NCI-H510A (cell line): Measurements from ENCODE around the gene UBA1.

Source experiments
- DNase-seq: peaks from one replicate; lab custom pipeline; 2025; lab: John Stamatoyannopoulos, UW

Gene UBA1

DNA sequence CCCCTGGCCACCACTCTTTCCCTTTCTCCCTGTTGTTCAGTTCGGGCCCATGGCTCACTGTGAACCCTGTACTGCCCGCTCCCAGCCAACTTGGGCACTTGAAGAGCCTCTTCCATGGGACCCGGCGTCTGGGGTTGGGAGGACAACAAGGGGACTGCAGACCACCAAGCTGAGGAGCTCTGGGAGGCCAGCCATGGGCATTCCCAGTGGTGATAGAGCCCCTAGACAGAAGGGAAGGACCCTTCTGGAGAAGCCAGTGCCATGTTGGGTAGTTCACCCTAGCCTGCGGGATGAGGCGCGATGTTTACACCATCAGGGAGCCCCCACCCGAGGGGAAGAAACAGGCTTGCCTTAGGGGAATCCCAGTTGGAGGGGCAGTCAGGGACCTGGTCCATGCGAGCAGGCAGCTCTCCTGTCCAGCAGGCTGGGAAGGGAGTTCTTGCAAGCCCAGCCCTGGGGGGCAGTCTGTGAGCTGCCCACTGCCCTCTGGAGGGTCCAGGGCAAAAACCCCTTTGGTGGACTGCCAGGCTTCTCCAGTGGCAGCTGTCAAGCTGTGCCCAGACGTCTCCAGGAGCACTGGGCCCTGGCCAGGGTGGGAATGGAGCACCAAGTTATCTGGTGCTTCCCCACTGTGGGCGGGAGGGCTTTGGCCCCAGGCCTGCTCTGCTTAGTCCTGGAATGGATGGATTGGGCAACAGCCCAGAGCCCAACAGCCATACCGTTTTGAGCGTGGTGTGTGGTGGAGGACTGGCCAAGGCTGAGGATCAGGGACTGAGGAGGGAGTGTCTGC, 23.7 kb upstream of the UBA1 start:
- DNase-seq: no peak

GRCh38 chrX:47170861-47171692, 22.6 kb upstream of the UBA1 start:
- no peak for DNase-seq

- DNase-seq: no peak
Observed at GRCh38 chrX:47171996-47172395, 21.6 kb upstream of the UBA1 start.

DNA sequence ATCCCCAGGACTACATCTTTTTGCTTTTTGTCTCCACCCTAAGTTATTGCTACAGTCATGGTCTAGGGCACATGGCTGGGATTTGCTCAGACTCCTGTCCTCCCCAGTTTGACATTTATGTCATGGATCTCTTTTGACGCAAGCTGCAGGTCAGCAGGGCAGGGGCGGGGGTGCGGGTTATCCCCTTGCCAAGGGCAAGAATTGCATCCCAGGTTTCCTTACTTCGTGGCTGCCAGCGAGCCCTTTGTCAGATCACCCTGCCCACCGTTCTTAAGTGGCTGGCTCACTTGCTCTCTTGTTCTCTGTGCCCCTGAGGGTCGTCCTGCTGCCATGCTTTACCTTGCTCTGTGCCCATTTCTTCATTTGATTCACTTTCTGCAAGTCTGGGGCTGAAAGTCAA, 21.1 kb upstream of the UBA1 start:
- no peak for DNase-seq

GRCh38 chrX:47172971-47173792, 20.4 kb upstream of the UBA1 start:
- DNase-seq: no peak

GRCh38 chrX:47174376-47174775, 19.3 kb upstream of the UBA1 start:
- DNase-seq: no peak

DNA sequence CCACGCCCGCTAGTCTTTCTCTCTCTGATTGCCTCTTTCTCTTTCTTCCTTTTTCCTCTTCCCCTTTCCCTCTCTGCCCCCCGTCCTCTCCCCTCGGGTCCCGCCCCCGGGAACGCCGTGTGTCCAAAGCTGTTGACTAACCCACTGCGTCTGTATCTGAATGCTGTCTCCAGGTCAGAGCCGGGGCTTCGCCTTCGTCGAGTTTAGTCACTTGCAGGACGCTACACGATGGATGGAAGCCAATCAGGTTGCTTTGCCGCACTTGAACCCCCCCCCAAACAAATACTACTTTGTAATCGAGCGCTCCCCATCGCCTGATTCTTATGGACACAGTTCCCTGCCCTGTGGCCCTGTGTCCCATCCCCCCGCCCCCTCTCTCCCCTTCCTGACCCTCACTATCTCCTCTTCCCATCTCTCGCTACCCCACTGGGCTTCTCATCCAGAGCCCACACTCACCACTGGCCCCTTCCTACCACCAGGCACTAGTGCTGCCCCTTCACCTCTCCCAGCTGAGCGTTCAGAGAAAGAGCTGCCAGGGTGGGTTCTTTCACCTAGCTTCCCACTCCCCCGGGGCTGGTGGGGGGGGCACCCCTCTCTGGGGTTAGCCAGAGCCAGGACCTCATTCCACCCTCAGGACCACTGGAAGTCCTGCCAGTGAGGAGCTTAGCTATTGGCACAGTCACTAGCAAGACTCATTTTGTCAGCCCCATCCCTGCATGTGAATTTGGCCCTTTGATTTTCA, 18.6 kb upstream of the UBA1 start:
- DNase-seq: no peak

DNA sequence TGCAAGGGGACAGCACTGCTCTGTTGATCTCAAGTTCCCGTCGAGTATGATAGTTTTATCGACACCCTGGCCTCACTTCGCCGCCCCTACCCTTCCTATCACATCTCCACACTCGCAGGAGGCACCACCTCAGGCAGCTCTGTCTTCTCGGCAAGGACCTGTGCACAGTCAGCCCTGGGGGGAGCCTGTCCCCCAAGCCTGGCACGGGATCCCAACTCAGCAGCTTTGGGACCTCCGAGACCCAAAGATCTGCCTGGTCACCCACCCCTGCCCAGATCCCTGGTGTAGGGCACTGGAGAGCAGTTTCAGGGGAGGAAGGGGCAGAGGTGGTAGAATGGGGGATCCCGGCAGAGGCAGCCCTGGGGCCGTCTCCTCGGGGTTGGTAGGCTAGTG, 18.0 kb upstream of the UBA1 start:
- DNase-seq: no peak

- no peak for DNase-seq
Observed at GRCh38 chrX:47176101-47176740, 17.4 kb upstream of the UBA1 start.

DNA sequence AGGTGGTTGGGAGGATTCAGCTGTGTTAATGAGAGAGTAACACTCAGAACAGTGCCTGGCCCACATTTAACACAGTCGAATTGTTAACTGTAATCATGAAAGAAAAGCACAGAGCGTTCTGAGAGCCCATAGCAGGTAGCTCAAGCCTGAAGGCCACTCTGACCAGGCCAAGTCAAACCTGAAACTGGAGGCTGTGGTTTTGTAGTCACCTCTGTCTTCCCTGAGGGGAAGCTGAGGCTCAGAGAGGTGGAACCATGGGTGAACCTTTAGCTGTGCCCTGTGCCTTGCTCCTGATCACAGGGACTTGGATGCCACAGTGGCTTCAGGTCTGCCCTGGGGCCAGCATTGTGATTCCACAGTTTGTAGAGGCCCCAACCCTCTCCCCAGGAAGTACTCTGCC, 16.6 kb upstream of the UBA1 start:
- DNase-seq: no peak

DNA sequence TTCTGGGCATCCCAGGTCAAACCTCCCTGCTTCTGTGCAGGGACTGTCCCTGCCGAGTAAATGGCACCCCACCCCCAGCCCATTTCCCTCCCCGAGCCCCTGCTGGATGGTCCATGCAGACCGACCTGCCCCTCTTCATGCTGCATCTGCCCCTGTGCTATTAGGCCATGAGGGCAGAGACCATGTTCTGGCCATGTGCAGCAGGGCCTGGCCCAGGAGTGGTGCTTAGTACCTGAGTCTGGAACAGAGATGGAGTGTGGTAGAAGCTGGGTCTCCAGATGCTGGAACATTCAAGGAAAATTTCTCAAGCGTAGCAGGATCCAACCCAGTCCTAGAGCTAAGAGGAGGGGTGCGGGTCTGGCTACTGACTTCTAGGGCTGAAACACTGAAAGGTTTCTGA, 15.3 kb upstream of the UBA1 start:
- no peak for DNase-seq

DNA sequence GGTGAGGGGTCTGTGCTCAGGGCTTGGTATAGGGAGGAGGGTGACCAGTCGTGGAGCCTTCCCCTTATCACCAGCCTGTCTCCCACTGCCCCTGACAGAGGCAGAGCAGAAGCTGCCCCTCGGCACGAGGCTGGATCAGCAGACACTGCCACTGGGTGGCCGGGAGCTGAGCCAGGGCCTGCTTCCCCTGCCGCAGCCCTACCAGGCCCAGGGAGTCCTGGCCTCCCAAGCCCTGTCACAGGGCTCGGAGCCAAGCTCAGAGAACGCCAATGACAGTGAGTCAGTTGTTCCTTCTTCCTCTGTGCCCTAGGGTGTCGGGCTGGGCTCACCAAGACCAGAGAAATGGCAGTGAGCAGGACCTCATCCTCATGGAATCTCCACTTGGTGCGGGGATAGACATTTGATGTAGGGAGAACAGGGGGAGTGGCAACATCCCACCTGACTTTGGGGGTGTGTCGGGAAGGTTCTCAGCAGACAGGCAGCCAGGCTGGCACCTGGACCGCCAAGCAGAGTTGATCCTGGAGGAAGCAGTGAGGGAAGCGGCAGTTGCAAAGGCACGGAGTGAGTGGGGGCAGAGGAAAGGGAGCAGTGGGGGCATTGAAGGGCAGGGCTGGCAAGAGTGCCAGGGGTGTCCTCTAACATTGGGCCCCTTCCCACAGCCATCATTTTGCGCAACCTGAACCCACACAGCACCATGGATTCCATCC, 14.3 kb upstream of the UBA1 start:
- no peak for DNase-seq

DNA sequence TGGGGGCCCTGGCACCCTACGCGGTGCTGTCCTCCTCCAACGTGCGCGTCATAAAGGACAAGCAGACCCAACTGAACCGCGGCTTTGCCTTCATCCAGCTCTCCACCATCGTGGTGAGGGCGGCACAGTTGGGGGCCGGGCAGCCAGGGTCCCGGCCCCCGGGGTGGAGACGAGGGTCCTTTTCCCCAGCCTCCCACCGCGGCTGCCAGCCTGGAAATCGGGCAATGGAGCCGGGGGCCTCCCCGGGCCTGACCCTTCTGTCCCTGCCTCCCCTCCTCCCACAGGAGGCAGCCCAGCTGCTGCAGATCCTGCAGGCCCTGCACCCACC, 13.7 kb upstream of the UBA1 start:
- no peak for DNase-seq

GRCh38 chrX:47180346-47180745, 13.3 kb upstream of the UBA1 start:
- no peak for DNase-seq

DNA sequence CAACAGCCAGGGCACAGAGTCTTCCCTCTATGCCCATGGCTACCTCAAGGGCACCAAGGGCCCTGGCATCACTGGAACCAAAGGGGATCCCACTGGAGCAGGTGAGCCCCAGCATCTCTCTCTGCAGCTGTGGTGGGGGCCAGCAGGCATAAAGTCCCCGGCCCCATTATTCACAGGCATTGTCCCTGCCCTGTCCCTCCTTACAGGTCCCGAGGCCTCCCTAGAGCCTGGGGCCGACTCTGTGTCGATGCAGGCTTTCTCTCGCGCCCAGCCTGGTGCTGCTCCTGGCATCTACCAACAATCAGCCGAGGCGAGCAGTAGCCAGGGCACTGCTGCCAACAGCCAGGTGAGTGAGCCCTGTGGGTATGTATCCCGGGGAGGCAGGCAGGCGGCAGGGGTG, 12.3 kb upstream of the UBA1 start:
- DNase-seq: no peak

DNA sequence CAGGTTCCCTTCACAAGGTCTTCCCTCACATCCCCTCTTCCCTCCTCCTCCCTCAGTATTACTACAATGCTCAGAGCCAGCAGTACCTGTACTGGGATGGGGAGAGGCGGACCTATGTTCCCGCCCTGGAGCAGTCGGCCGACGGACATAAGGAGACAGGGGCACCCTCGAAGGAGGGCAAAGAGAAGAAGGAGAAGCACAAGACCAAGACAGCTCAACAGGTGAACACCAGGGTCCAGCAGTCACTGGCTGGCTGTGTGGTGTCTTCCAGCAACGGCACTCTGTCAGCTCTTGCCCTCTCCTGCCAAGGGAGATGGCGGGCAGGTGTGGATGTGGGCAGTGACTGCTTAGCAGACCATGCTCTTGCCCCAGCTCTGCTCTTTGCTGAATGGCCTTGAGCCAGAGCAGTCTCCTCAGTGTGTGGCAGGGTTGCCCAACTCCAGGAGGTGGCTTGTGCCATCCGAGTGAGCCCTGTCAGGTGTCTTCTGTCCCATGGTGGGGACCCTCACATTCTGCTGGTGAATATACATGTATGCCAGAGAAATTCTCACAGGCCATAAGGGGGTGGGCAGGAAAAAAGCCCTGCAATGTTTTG, 11.4 kb upstream of the UBA1 start:
- no peak for DNase-seq

DNA sequence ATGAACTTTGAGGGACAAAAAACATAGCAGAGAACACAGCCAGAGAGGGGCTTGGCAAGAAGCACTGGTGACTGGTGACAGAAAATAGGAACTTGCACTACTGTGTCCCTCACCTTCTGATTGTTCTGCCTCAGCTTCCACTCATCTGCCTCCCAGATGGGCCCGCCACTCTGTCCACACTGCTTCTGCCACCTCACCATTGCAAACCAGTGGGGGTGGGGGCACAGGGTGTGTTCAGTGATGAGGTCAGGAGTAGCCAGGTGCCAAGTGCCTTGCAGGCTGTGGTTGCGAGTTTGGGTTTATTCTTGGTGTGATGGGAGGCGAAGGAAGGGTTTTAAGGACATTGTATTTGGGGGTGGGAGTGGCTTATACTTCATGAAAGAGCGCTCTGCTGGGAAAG, 9.1 kb upstream of the UBA1 start:
- no peak for DNase-seq

DNA sequence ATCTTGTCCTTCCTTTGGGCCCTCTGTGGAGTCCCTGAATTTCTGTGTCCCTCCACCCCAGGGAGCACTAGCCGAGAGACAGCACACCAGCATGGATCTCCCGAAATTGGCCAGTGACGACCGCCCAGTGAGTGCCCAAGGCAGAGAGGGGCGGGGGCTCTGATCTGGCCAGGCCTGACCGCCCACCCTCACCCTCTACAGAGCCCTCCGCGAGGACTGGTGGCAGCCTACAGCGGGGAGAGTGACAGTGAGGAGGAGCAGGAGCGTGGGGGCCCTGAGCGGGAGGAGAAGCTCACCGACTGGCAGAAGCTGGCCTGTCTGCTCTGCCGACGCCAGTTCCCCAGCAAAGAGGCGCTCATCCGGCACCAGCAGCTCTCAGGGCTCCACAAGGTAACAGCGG, 8.4 kb upstream of the UBA1 start:
- no peak for DNase-seq

- no peak for DNase-seq
Observed at GRCh38 chrX:47186096-47186740, 7.4 kb upstream of the UBA1 start.

DNA sequence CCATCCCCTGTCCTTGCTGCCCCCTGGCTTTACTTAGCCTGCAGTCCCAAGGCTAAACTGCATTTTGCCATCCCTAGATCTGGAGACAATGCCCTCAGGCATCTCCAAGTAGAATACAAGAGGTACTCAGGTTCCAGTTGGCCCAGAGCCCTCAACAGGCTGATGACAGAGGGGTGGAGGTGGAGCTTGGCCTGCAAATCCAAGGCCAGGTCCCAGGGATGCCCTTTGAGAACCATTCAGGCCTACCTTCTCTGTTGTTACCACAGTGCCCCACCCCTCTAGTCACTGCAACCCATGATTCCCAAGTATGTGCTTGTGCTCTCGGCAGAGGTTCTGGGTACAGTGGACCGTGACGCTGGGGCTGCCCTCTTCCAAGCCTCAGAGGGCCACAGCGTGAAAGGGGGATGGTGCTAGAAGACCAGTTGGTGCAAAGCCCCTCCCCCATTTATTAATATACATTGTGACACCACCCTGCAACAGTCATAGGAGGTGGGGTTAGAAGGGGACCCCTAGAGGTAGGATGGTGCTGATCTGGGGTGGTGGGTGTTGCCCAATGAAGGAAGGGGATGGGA, 6.4 kb upstream of the UBA1 start:
- no peak for DNase-seq
